Suppressor macrophage (primary cell): ENCODE measurements around the gene PPP4C.

ENCODE experiments used
- DNase-seq, 4 experiments: peaks; one replicate each; pipeline ENCODE4 v3.0.0-alpha.2; 2020 to 2022

The PPP4C gene

DNA sequence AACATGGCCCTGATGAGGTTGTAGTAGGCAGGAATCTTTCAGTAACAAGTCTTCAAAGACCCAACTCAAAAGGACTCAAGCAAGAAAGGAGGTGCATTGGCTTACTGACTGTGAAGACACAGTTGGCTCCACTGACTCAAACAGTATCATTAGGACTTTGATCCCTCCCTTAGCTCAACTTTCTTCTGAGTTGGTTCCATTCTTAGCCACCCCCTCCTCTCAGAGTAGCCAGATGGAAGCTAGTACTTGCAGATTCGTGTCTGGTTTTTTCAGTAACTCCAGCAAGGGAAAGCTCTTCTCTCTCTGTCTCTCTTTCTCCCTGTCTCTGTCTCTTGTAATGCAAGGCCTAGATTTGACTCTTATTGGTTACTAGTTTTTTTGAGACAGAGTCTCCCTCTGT lies 52.2 kb downstream of the PPP4C start:
- DNase-seq, result no peak

DNA sequence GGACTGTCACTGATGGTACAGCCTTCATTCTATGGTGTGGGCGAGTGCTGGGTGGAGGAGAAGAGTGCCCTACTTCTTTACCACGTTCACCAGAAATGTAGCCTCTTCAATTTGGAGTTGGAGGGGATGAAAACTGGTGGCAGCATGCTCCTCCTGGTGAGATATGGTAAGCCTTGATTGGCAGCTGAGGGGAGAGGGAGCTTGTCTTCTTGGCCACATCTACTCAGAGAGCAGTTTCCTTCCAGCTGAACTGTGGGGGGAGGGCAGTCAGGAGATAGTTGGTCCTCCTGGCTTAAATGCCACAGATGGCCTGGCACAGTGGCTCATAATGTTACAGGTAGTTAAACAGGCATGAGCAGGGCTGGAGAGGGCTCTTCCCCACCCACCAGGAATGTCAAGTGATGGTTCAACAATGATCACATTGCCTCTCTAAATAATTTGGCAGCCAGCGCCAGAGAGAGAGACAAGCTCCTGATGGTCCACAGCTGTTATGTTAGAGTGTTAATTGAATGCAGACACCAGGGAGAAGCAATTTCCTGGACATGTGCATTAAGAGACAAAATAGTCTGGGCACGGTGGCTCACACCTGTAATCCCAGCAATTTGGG lies 56.2 kb downstream of the PPP4C start:
- no peak for DNase-seq

DNA sequence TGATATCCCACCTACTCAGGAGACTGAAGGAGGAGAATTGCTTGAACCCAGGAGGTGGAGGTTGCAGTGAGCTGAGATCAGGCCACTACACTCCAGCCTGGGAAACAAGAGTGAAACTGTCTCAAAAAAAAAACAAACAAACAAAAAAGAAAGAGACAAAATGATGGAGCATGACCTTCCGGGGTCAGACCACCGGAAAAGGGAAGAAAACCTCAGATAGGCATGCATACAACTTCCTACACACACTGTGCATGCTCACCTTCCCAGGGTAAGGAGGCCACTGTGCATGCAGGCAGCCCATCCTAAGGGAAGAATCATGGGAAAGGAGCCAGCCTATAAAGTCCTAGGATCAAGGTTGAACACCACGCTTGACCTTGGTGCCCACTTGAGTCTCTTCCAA lies 56.8 kb downstream of the PPP4C start:
- no peak for DNase-seq
